GM20000 (cell line): ENCODE results near the gene FAM222B.
"Not testable (repeated sequence)": the region's sequence is repeated elsewhere in the genome, so short reads cannot be mapped to it uniquely, and the experiment has no call there.

Source experiments
- DNase-seq: peaks from one replicate; pipeline ENCODE4 v3.0.0; 2012; ENCODE audit warnings: low spot score
- CTCF ChIP-seq: IDR thresholded peaks from 2 replicates; pipeline ENCODE4 v1.5.1; 2012; ENCODE audit warnings: mild to moderate bottlenecking, control low read depth; ENCODE audit errors: extremely low read depth, missing control alignments

Gene FAM222B

GRCh38 chr17:28725166-28725659, 117.4 kb downstream of the FAM222B start:
- no peak for DNase-seq
- no peak for TF ChIP-seq CTCF

GRCh38 chr17:28724500-28725165, 118.0 kb downstream of the FAM222B start:
- TF ChIP-seq CTCF = no peak
- no peak for DNase-seq

- DNase-seq = not testable (repeated sequence)
Measured at GRCh38 chr17:28723836-28724499, 118.6 kb downstream of the FAM222B start.

GRCh38 chr17:28723159-28723835, 119.3 kb downstream of the FAM222B start:
- DNase-seq = no peak

GRCh38 chr17:28722417-28723158, 120.0 kb downstream of the FAM222B start:
- no peak for TF ChIP-seq CTCF

More at GRCh38 chr17:28723159-28723835, 119.3 kb downstream of the FAM222B start:
- TF ChIP-seq CTCF = no peak

GRCh38 chr17:28720997-28721329, 121.6 kb downstream of the FAM222B start:
- DNase-seq = not testable (repeated sequence)

More at GRCh38 chr17:28722417-28723158, 120.0 kb downstream of the FAM222B start:
- DNase-seq = no peak

- no peak for TF ChIP-seq CTCF
- DNase-seq = no peak
Measured at GRCh38 chr17:28720247-28720996, 122.2 kb downstream of the FAM222B start.

GRCh38 chr17:28719021-28719433, 123.6 kb downstream of the FAM222B start:
- no peak for TF ChIP-seq CTCF
- no peak for DNase-seq
